Psoas muscle (tissue), 8 donors: ENCODE data around the gene KDF1. TPM values are rescaled to one million over a fixed set of nuclear protein-coding genes. Genes with fewer than 3 reads are reported as not detected.

Experiments used
- ATAC-seq, 4 donors: fragments of 200-7000 bp; cut with Tn5 transposase; one replicate each; pipeline ENCODE4 v1.9.1; 2020; ENCODE audit warnings: moderate library complexity in 3 of 4, mild to moderate bottlenecking in 2 of 4
- DNase-seq, 2 donors: peaks; one replicate each; pipeline ENCODE4 v3.0.0-alpha.2; 2020
- H3K27ac ChIP-seq: fragments of 200-600 bp; one replicate; pipeline ENCODE4 v1.8.0; 2022
- H3K27me3 ChIP-seq, 3 donors: fragments of 200-600 bp in 1 of 3; one replicate each; pipeline versions ENCODE4 v1.6.1 to v1.8.0; 2013 to 2022; ENCODE audit warnings: low read length in 2 of 3, mild to moderate bottlenecking in 2 of 3, moderate library complexity in 1 of 3; ENCODE audit not compliant: insufficient read depth in 3 of 3
- H3K36me3 ChIP-seq, 2 donors: fragments of 200-600 bp in 1 of 2; one replicate each; pipeline versions ENCODE4 v1.6.1 to v1.8.0; 2013 to 2022; ENCODE audit warnings: low read depth in 1 of 2, mild to moderate bottlenecking in 1 of 2, moderate library complexity in 1 of 2; ENCODE audit not compliant: insufficient read depth in 1 of 2
- H3K4me1 ChIP-seq: fragments of 200-600 bp; one replicate; pipeline ENCODE4 v1.8.0; 2022
- H3K4me3 ChIP-seq: fragments of 200-600 bp; one replicate; pipeline ENCODE4 v1.8.0; 2022; ENCODE audit warnings: mild to moderate bottlenecking
- H3K9me3 ChIP-seq: fragments of 200-600 bp; one replicate; pipeline ENCODE4 v1.8.0; 2022
- WGBS, 3 donors: extraction: QIAGEN DNeasy Blood & Tissue Kit; methylation state at CpG; one replicate each; pipeline versions ENCODE4 v1.1.6 to v1.1.7; 2013; 5-methylcytosine and 5-hydroxymethylcytosine counted together
- intact Hi-C, 2 donors: fragments of 100-400 bp; cut with DNase I; formaldehyde crosslinking; loops; one replicate each; pipeline versions ENCODE4 v1.11.0 to v1.14.2; 2022
- polyA plus RNA-seq, 3 donors: library from polyadenylated mRNA; stranded (reverse); fragments of 200-250 nt; gene quantifications; one replicate each; pipeline ENCODE4 v1.2.3, GENCODE V29; 2013
- total RNA-seq, 4 donors: library from RNA; stranded (reverse); fragmentation: NEBNext Ultra II Directional in 2 of 4; extraction: Animal tissue kit (Norgen Biotek cat#: 25700) in 2 of 4; gene quantifications; one replicate each; pipeline versions ENCODE4 v1.2.1 to v1.2.4, GENCODE V29; 2021 to 2023
- TF ChIP-seq, protein P1 (sequence below): fragments of 200-600 bp; IDR thresholded peaks from one replicate; pipeline ENCODE4 v1.8.0; 2022; ENCODE audit warnings: antibody characterized with exemption
- donor health status: healthy with polysubstance abuse.
- donor health status: DM: no; HTN: no; CAD: no; lungs with moderate emphysema.
- donor health status: Bipolar disorder and iron deficiency.
- donor health status: healthy.
- donor health status: DM: yes; HTN: yes; CAD: no.
- donor health status: DM: no; HTN: no; CAD: no.
- donor health status: DM: no; HTN: no; CAD: no.
- donor health status: DM: yes; HTN: yes; CAD: no.

Gene KDF1
- total and polyA plus RNA-seq, 7 donors: 0.01 TPM; not detected in 6

- Histone ChIP-seq H3K4me3 (no peak overlapping the region), H3K4me1 (peaks cover 7% of the 10 kb centered on the region), H3K27ac (no peak overlapping the region), H3K27me3 (peaks cover 0 to 22% (median 11%) of the 10 kb centered on the region in 3 donors), H3K9me3 (no peaks in the 10 kb centered on the region), H3K36me3 (no peaks in the 10 kb centered on the region)
- no peak for DNase-seq
- ATAC-seq: no peak
- TF ChIP-seq, protein P1, sequence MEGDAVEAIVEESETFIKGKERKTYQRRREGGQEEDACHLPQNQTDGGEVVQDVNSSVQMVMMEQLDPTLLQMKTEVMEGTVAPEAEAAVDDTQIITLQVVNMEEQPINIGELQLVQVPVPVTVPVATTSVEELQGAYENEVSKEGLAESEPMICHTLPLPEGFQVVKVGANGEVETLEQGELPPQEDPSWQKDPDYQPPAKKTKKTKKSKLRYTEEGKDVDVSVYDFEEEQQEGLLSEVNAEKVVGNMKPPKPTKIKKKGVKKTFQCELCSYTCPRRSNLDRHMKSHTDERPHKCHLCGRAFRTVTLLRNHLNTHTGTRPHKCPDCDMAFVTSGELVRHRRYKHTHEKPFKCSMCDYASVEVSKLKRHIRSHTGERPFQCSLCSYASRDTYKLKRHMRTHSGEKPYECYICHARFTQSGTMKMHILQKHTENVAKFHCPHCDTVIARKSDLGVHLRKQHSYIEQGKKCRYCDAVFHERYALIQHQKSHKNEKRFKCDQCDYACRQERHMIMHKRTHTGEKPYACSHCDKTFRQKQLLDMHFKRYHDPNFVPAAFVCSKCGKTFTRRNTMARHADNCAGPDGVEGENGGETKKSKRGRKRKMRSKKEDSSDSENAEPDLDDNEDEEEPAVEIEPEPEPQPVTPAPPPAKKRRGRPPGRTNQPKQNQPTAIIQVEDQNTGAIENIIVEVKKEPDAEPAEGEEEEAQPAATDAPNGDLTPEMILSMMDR: no peak
- 86 to 95% (median 86%) methylated on average over 11 of the region's 11 CpGs for WGBS, 3 donors
- intact Hi-C loops: loop anchor here (5.0 kb wide), 1 partner anchor 99 kb away; no protein-coding TSS in a partner anchor
These were observed 38.4 kb upstream of the KDF1 start for GRCh38 chr1:26998429-26999300.

GRCh38 chr1:26996665-26997064 lies 36.4 kb upstream of the KDF1 start:
- DNase-seq: no peak
- no peak for ATAC-seq
- Histone ChIP-seq H3K27me3 (peaks cover 0 to 38% (median 20%) of the 10 kb centered on the region in 3 donors), H3K36me3 (no peaks in the 10 kb centered on the region), H3K9me3 (no peaks in the 10 kb centered on the region), H3K4me3 (no peak overlapping the region), H3K4me1 (peaks cover 7% of the 10 kb centered on the region), H3K27ac (no peak overlapping the region)
- TF ChIP-seq, protein P1: no peak
- 67 to 70% (median 69%) methylated on average over 4 of the region's 4 CpGs for WGBS, 3 donors
- intact Hi-C loops: loop anchor here (2.0 to 5.0 kb wide), 2 partner anchors 50 to 101 kb away; no protein-coding TSS in a partner anchor

DNA sequence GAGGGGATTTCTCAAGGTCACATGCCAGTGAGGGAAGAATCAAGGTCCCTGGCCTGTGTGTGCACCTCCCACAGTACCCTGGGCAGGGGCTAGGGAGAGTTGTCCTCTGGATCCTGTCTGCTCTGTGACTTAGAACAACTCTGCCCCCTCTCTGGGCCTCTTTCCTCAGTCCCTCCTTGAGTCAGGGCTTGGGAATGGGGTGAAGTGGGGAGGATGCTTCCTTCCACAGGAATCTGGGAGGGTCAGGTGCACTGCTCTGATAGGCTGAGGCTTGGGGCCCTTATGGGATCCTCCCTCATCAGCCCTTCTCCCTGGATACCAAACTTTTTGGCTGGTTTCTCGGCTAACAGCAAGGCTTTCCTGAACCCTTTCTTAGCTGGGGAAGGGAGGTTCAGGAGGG lies 35.8 kb upstream of the KDF1 start:
- TF ChIP-seq, protein P1: no peak
- 79 to 100% (median 86%) methylated on average over 1 of the region's 1 CpG for WGBS, 3 donors
- H3K9me3 ChIP-seq: no peaks in the 10 kb centered on the region
- no peak overlapping the region for H3K27ac ChIP-seq
- ATAC-seq: no peak
- H3K27me3 ChIP-seq: peaks cover 0 to 41% (median 22%) of the 10 kb centered on the region in 3 donors
- no peak for DNase-seq
- H3K4me3 ChIP-seq: no peak overlapping the region
- no peaks in the 10 kb centered on the region for H3K36me3 ChIP-seq
- intact Hi-C loops: loop anchor here (2.0 to 5.0 kb wide), 2 partner anchors 51 to 101 kb away; no protein-coding TSS in a partner anchor
- peaks cover 7% of the 10 kb centered on the region for H3K4me1 ChIP-seq

DNA sequence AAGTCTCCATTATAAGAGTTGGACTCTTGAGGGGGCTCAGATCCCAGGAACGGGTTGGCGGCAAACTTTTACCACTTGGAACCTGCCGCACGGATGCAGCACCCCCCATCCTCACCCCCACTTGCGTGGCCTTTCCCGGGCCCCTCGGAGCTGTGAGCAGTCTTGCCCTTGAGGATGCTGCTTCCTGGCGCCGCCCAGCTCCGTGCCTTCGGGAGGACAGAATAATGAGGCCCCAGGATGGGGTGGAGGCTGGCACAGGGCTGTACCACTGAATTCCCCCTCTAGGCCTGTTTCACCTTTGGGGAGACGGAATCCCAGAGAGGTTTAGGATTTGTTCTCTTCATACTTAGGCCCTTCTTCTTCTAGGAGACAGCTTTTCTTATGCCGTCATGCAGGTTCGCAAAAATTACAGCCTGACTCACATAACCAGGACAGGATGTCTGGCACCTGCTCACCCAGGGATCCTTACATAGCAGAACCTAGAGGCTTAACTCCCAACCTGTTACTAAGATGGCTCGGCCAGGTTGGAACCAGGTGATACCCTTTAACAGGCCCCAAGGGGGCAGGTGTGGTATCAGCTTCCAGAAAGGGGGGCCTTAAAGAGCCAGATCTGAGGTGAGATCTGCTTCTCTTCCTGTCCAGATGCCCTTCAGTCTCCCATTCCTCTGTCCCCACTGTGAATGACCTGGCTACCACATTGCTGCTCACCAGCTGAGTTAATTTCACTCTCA lies 34.7 kb upstream of the KDF1 start:
- DNase-seq: no peak
- intact Hi-C loops: loop anchor here (5.0 kb wide), 1 partner anchor 102 kb away; no protein-coding TSS in a partner anchor
- no peaks in the 10 kb centered on the region for H3K36me3 ChIP-seq
- H3K27ac ChIP-seq: no peak overlapping the region
- WGBS, 3 donors: 41 to 54% (median 49%) methylated on average over 15 of the region's 15 CpGs
- no peaks in the 10 kb centered on the region for H3K9me3 ChIP-seq
- H3K27me3 ChIP-seq: peaks cover 0 to 41% (median 22%) of the 10 kb centered on the region in 3 donors
- ATAC-seq: no peak
- peak overlapping the region; percentile 73 for H3K4me3 ChIP-seq
- peaks cover 7% of the 10 kb centered on the region for H3K4me1 ChIP-seq
- TF ChIP-seq, protein P1: no peak
